ENCODE measurements around the gene APEH. TPM values are rescaled to one million over a fixed set of nuclear protein-coding genes. Genes with fewer than 3 reads are reported as not detected.

APEH gene
- total RNA-seq, 1 donor from 2014 or later = 163 TPM

GRCh38 chr3:49650637-49651036 is 23.5 kb upstream of the APEH start:
- H3K4me3 ChIP-seq (ENCODE audit: low read depth, low read length) = no peak overlapping the region
- H3K36me3 ChIP-seq (ENCODE audit: control insufficient read depth, insufficient read depth, low read length) = no peaks in the 10 kb centered on the region
- DNase-seq (ENCODE audit: low read depth) (no peak), FAIRE-seq (no peak)
- no peaks in the 10 kb centered on the region for H3K27me3 ChIP-seq (ENCODE audit: control insufficient read depth, insufficient read depth, low read length)
- TF ChIP-seq, protein P1, sequence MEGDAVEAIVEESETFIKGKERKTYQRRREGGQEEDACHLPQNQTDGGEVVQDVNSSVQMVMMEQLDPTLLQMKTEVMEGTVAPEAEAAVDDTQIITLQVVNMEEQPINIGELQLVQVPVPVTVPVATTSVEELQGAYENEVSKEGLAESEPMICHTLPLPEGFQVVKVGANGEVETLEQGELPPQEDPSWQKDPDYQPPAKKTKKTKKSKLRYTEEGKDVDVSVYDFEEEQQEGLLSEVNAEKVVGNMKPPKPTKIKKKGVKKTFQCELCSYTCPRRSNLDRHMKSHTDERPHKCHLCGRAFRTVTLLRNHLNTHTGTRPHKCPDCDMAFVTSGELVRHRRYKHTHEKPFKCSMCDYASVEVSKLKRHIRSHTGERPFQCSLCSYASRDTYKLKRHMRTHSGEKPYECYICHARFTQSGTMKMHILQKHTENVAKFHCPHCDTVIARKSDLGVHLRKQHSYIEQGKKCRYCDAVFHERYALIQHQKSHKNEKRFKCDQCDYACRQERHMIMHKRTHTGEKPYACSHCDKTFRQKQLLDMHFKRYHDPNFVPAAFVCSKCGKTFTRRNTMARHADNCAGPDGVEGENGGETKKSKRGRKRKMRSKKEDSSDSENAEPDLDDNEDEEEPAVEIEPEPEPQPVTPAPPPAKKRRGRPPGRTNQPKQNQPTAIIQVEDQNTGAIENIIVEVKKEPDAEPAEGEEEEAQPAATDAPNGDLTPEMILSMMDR (IDR thresholded peaks at IDR 0.05; ENCODE audit: insufficient read depth, low read length, severe bottlenecking) = no peak

GRCh38 chr3:49652218-49652902 is 21.8 kb upstream of the APEH start:
- DNase-seq (ENCODE audit: low read depth) = no peak
- FAIRE-seq = no peak
- TF ChIP-seq, protein P1 (IDR thresholded peaks at IDR 0.05; ENCODE audit: insufficient read depth, low read length, severe bottlenecking) = no peak

DNA sequence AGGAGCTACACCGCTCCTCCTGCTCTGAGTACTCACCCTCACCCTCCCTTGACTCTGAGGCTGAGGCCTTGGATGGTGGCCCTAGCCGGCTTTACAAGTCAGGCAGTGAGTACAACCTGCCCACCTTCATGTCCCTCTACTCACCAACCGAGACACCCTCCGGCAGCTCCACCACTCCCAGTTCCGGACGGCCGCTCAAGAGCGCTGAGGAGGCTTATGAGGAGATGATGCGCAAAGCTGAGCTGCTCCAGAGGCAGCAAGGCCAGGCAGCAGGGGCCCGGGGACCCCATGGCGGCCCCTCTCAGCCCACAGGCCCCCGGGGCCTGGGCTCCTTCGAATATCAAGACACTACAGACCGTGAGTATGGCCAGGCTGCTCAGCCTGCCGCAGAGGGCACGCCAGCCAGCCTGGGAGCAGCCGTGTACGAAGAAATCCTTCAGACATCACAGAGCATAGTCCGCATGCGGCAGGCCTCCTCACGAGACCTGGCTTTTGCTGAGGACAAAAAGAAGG is 21.2 kb upstream of the APEH start:
- DNase-seq (ENCODE audit: low read depth) (no peak), FAIRE-seq (no peak)
- no peaks in the 10 kb centered on the region for H3K36me3 ChIP-seq (ENCODE audit: control insufficient read depth, insufficient read depth, low read length)
- no peak overlapping the region for H3K4me3 ChIP-seq (ENCODE audit: low read depth, low read length)
- no peaks in the 10 kb centered on the region for H3K27me3 ChIP-seq (ENCODE audit: control insufficient read depth, insufficient read depth, low read length)
- TF ChIP-seq, protein P1 (IDR thresholded peaks at IDR 0.05; ENCODE audit: insufficient read depth, low read length, severe bottlenecking) = no peak

More at GRCh38 chr3:49652218-49652902, 21.8 kb upstream of the APEH start:
- no peaks in the 10 kb centered on the region for H3K27me3 ChIP-seq (ENCODE audit: control insufficient read depth, insufficient read depth, low read length)
- no peaks in the 10 kb centered on the region for H3K36me3 ChIP-seq (ENCODE audit: control insufficient read depth, insufficient read depth, low read length)
- H3K4me3 ChIP-seq (ENCODE audit: low read depth, low read length) = no peak overlapping the region

DNA sequence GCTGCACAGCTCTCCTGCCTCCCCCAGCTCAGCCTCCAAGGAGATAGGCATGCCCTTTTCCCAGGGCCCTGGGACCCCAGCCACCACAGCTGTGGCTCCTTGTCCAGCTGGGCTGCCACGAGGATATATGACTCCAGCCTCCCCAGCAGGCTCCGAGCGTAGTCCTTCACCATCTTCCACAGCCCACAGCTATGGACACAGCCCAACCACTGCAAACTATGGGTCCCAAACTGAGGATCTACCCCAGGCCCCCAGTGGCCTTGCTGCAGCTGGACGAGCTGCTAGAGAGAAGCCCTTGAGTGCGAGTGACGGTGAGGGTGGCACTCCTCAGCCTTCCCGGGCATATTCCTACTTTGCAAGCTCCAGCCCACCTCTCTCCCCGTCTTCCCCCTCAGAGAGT is 20.5 kb upstream of the APEH start:
- Histone ChIP-seq H3K27me3 (ENCODE audit: control insufficient read depth, insufficient read depth, low read length) (no peaks in the 10 kb centered on the region), H3K36me3 (ENCODE audit: control insufficient read depth, insufficient read depth, low read length) (no peaks in the 10 kb centered on the region), H3K4me3 (ENCODE audit: low read depth, low read length) (no peak overlapping the region)
- FAIRE-seq = no peak
- no peak for DNase-seq (ENCODE audit: low read depth)
- TF ChIP-seq, protein P1 (IDR thresholded peaks at IDR 0.05; ENCODE audit: insufficient read depth, low read length, severe bottlenecking) = no peak

DNA sequence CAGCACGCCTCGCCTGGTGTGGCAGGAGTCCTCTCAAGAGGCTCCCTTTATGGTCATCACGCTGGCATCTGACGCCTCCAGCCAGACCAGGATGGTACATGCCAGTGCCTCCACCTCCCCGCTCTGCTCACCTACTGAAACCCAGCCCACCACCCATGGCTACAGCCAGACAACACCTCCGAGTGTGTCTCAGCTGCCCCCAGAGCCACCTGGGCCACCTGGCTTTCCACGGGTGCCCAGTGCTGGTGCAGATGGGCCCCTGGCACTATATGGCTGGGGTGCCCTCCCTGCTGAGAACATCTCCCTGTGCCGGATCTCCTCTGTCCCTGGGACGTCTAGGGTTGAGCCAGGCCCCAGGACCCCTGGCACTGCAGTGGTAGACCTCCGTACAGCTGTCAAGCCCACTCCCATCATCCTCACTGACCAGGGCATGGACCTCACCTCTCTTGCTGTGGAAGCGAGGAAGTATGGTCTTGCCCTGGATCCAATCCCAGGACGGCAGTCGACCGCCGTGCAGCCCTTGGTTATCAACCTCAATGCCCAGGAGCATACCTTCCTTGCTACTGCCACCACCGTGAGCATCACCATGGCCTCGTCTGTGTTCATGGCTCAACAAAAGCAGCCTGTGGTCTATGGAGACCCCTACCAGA is 19.9 kb upstream of the APEH start:
- H3K27me3 ChIP-seq (ENCODE audit: control insufficient read depth, insufficient read depth, low read length) = no peaks in the 10 kb centered on the region
- H3K36me3 ChIP-seq (ENCODE audit: control insufficient read depth, insufficient read depth, low read length) = no peaks in the 10 kb centered on the region
- no peak for FAIRE-seq
- H3K4me3 ChIP-seq (ENCODE audit: low read depth, low read length) = no peak overlapping the region
- TF ChIP-seq, protein P1 (IDR thresholded peaks at IDR 0.05; ENCODE audit: insufficient read depth, low read length, severe bottlenecking) = no peak
- DNase-seq (ENCODE audit: low read depth) = no peak

Data from bronchial epithelial cell (primary cell).